Endothelial cell of umbilical vein (primary cell): Measurements from ENCODE around the gene KY. TPM values are rescaled to one million over a fixed set of nuclear protein-coding genes. Genes with fewer than 3 reads are reported as not detected.

Source experiments
- BruUV-seq: library from RNA; stranded (reverse); fragments of 400-500 nt; replicated peaks from 2 replicates; lab custom pipeline; 2021; lab: Mats Ljungman, UMichigan
- CTCF ChIA-PET: fragments of 300-600, 350-600 bp; sonication (Branson Sonifier 250); formaldehyde crosslinking; loops from one replicate; lab custom pipeline; 2021; ENCODE audit warnings: antibody characterized with exemption, inconsistent platforms; lab: Charles Lee
- POLR2A ChIA-PET: fragments of 300-600, 350-600 bp; sonication (Branson Sonifier 250); formaldehyde crosslinking; loops from one replicate; lab custom pipeline; 2021; ENCODE audit warnings: antibody characterized with exemption, inconsistent platforms; lab: Charles Lee
- DNase-seq: peaks from one replicate; pipeline ENCODE4 v3.0.0-alpha.2; 2011; ENCODE audit warnings: low read depth, low spot score
- FAIRE-seq: peaks from 2 replicates; lab custom pipeline; 2011; peaks lifted over from hg19 to GRCh38; lab: Jason Lieb, UNC
- H2AFZ ChIP-seq: 2 replicates; pipeline ENCODE4 v1.6.0; 2012; ENCODE audit warnings: low read depth, low read length, control low read depth, inconsistent platforms
- H3K27ac ChIP-seq: 2 replicates; pipeline ENCODE4 v1.5.1; 2011; ENCODE audit warnings: low read depth, mild to moderate bottlenecking, control low read depth, low read length, moderate library complexity; ENCODE audit not compliant: insufficient read depth
- H3K27me3 ChIP-seq, 2 experiments: 2 replicates each; pipeline versions ENCODE4 v1.6.0 to v1.6.1; 2011; ENCODE audit warnings: low read length in 2 of 2, mixed read lengths in 1 of 2; ENCODE audit not compliant: control insufficient read depth in 2 of 2, insufficient read depth in 2 of 2
- H3K36me3 ChIP-seq, 2 experiments: 2 replicates in 1 of 2; 3 replicates in 1 of 2; pipeline ENCODE4 v1.5.1; 2011; ENCODE audit warnings: low read length in 2 of 2, mild to moderate bottlenecking in 1 of 2, moderate library complexity in 1 of 2; ENCODE audit not compliant: control insufficient read depth in 2 of 2, insufficient read depth in 2 of 2; ENCODE audit errors: extremely low read depth in 1 of 2
- H3K4me1 ChIP-seq: 3 replicates; pipeline ENCODE4 v1.5.1; 2011; ENCODE audit warnings: mild to moderate bottlenecking, low read length; ENCODE audit not compliant: control insufficient read depth, insufficient read depth; ENCODE audit errors: extremely low read depth
- H3K4me2 ChIP-seq: 2 replicates; pipeline ENCODE4 v1.6.1; 2011; ENCODE audit warnings: low read length, control low read depth, mixed read lengths; ENCODE audit not compliant: insufficient read depth
- H3K4me3 ChIP-seq, 3 experiments: fragments of 200-600 bp in 1 of 3; sonication (generic), shearing (Covaris generic) in 1 of 3; replicated peaks in 1 of 3; 2 replicates each; pipeline ENCODE4 v1.5.1; 2011 to 2016; ENCODE audit warnings: control low read depth in 3 of 3, low read length in 3 of 3, mild to moderate bottlenecking in 2 of 3, inconsistent platforms in 1 of 3, low read depth in 1 of 3, moderate library complexity in 1 of 3; ENCODE audit not compliant: insufficient read depth in 1 of 3
- H3K79me2 ChIP-seq: 2 replicates; pipeline ENCODE4 v1.6.0; 2012; ENCODE audit warnings: low read length, inconsistent platforms; ENCODE audit not compliant: control insufficient read depth, insufficient read depth
- H3K9ac ChIP-seq: replicated peaks from 2 replicates; pipeline ENCODE3; 2011; ENCODE audit warnings: low read length, control low read depth; ENCODE audit not compliant: insufficient read depth; ENCODE audit errors: extremely low read depth
- H3K9me1 ChIP-seq: replicated peaks from 3 replicates; pipeline ENCODE4 v1.6.0; 2011; ENCODE audit warnings: mild to moderate bottlenecking, low read length; ENCODE audit not compliant: control insufficient read depth, insufficient read depth; ENCODE audit errors: extremely low read depth
- H3K9me3 ChIP-seq: replicated peaks from 2 replicates; pipeline ENCODE4 v1.5.1; 2012; ENCODE audit warnings: low read length, inconsistent platforms; ENCODE audit not compliant: control insufficient read depth, insufficient read depth
- H4K20me1 ChIP-seq: replicated peaks from 2 replicates; pipeline ENCODE3; 2011; ENCODE audit warnings: mild to moderate bottlenecking, low read length; ENCODE audit not compliant: control insufficient read depth, insufficient read depth; ENCODE audit errors: extremely low read depth
- CTCF ChIP-seq, 2 donors: IDR thresholded peaks; 1 replicate in 1 of 2; 2 replicates in 1 of 2; pipeline ENCODE4 v1.5.1; 2011; ENCODE audit warnings: low read length in 2 of 2, mild to moderate bottlenecking in 2 of 2, moderate library complexity in 2 of 2, control low read depth in 1 of 2, inconsistent platforms in 1 of 2, low read depth in 1 of 2; ENCODE audit not compliant: insufficient read depth in 1 of 2; ENCODE audit errors: extremely low read depth in 1 of 2
- EZH2 ChIP-seq: IDR thresholded peaks from 2 replicates; pipeline ENCODE4 v1.6.1; 2012; ENCODE audit warnings: borderline replicate concordance, low read depth, mild to moderate bottlenecking, moderate library complexity, low read length, inconsistent platforms; ENCODE audit not compliant: severe bottlenecking
- FOS ChIP-seq: IDR thresholded peaks from 2 replicates; pipeline ENCODE4 v1.6.1; 2011; ENCODE audit warnings: mild to moderate bottlenecking, low read length, moderate library complexity, borderline replicate concordance; ENCODE audit not compliant: insufficient read depth
- GATA2 ChIP-seq: IDR thresholded peaks from 2 replicates; pipeline ENCODE4 v1.7.0; 2011; ENCODE audit warnings: low read depth, mild to moderate bottlenecking, moderate library complexity, mixed read lengths, low read length; ENCODE audit not compliant: insufficient read length, insufficient read depth
- JUN ChIP-seq: IDR thresholded peaks from 2 replicates; pipeline ENCODE4 v1.6.1; 2011; ENCODE audit warnings: borderline replicate concordance, low read depth; ENCODE audit not compliant: insufficient read length, insufficient read depth
- MAX ChIP-seq: IDR thresholded peaks from 2 replicates; pipeline ENCODE4 v1.6.1; 2011; ENCODE audit not compliant: insufficient read depth, insufficient read length
- MYC ChIP-seq: IDR thresholded peaks from one replicate; pipeline ENCODE4 v1.6.1; 2011; ENCODE audit warnings: mild to moderate bottlenecking, low read depth, low read length
- POLR2A ChIP-seq: IDR thresholded peaks from 2 replicates; pipeline ENCODE4 v1.6.1; 2012; ENCODE audit warnings: low read depth, mild to moderate bottlenecking, control low read depth, low read length
- POLR2AphosphoS5 ChIP-seq: IDR thresholded peaks from 2 replicates; pipeline ENCODE4 v1.6.1; 2012; ENCODE audit warnings: low read depth, mild to moderate bottlenecking, control low read depth, low read length, moderate library complexity; ENCODE audit not compliant: insufficient read depth
- dilution Hi-C: fragments of 300-500 bp; cut with MboI; formaldehyde crosslinking; loops from one replicate; pipeline ENCODE4 v1.15.0; 2019; ENCODE audit warnings: low sequenced_read_pairs; ENCODE audit not compliant: extremely low pct_ligation_motif_present
- intact Hi-C: fragments of 100-400 bp; cut with micrococcal nuclease; formaldehyde crosslinking; loops from one replicate; pipeline ENCODE4 v1.10.0; 2022
- polyA plus RNA-seq, 4 experiments: library from polyadenylated mRNA; depleted of rRNA in 3 of 4; stranded (reverse) in 3 of 4; unstranded in 1 of 4; fragments of >200 nt; gene quantifications; 2 replicates each; pipeline versions ENCODE4 v1.2.1 to v1.2.3, GENCODE V29; 2011 to 2012; ENCODE audit warnings: missing spikeins in 1 of 4
- total RNA-seq: library from RNA; stranded (reverse); gene quantifications from 2 replicates; pipeline ENCODE4 v1.2.3, GENCODE V29; 2021

Gene KY
- total and polyA plus RNA-seq, 2 donors (not counting 3 experiments of a cell fraction or from before 2014, with no cell fraction given) = not detected

- no peak overlapping the region for H3K4me3 ChIP-seq
- H3K9me1 ChIP-seq = no peaks in the 10 kb centered on the region
- H3K9me3 ChIP-seq = no peaks in the 10 kb centered on the region
- H3K4me1 ChIP-seq = no peaks in the 10 kb centered on the region
- ChIA-PET POLR2A (no interaction called here), CTCF (no interaction called here)
- H2AFZ ChIP-seq = no peak overlapping the region
- H3K9ac ChIP-seq = no peak overlapping the region
- FAIRE-seq (no peak), DNase-seq (no peak)
- no peak overlapping the region for H3K27ac ChIP-seq
- H3K36me3 ChIP-seq = no peaks in the 10 kb centered on the region
- no peak overlapping the region for H3K4me2 ChIP-seq
- no peaks in the 10 kb centered on the region for H4K20me1 ChIP-seq
- H3K27me3 ChIP-seq = no peaks in the 10 kb centered on the region
- TF ChIP-seq FOS (no peak), MAX (no peak), CTCF (IDR thresholded peaks at IDR 0.05; ENCODE audit: extremely low read depth in 1 of 2, insufficient read depth in 1 of 2, low read depth in 1 of 2, low read length in 2 of 2) (no peak), EZH2 (no peak), JUN (no peak), POLR2A (no peak), POLR2AphosphoS5 (no peak), MYC (no peak), GATA2 (no peak)
- dilution Hi-C loops (no loop called here), intact Hi-C loops (no loop called here)
- no TSS peak for BruUV-seq
- no peaks in the 10 kb centered on the region for H3K79me2 ChIP-seq
Observed at GRCh38 chr3:134625885-134626741, 24.7 kb downstream of the KY start.
